SK-N-MC (cell line): Measurements from ENCODE around the gene FBXL13.

Source experiments
- EZH2 ChIP-seq: fragments of 200-600 bp; sonication (generic); IDR thresholded peaks from one replicate; pipeline ENCODE4 v1.6.1; 2017; ENCODE audit warnings: antibody characterized with exemption
- FOXP2 ChIP-seq: optimal IDR thresholded peaks from 2 replicates; pipeline ENCODE3; 2011; ENCODE audit warnings: mild to moderate bottlenecking, moderate library complexity; ENCODE audit not compliant: insufficient read depth; ENCODE audit errors: extremely low read length, control extremely low read depth
- POLR2AphosphoS5 ChIP-seq: IDR thresholded peaks from 2 replicates; pipeline ENCODE4 v1.6.1; 2012; ENCODE audit warnings: mild to moderate bottlenecking, low read depth, low read length, borderline replicate concordance

DNA sequence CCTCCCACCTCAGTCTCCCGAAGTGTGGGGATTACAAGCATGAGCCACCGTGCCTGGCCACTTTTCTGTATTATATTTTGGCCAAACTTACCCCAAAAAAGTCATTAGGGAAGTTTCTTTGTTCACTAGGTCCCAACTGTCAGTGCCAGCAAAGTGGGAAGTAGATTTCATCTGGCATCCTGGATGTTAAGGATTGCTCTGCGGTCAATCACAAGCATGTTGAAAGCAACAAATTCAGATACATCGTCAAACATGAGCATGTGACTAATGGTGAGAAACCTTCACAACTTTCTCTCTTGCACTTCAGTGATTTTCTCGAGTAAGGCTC is 176.1 kb downstream of the FBXL13 start:
- TF ChIP-seq POLR2AphosphoS5 = no peak
- TF ChIP-seq EZH2 = no peak
- no peak for TF ChIP-seq FOXP2
